Tibial artery (tissue), 4 donors: ENCODE measurements around the gene MAP3K10.

Experiments
- DNase-seq, 2 donors: peaks; one replicate each; pipeline ENCODE4 v3.0.0-alpha.2; 2019
- H3K27ac ChIP-seq, 2 donors: fragments of 200-600 bp; sonication (generic) in 1 of 2; 1 replicate in 1 of 2; 2 replicates in 1 of 2; pipeline ENCODE4 v1.5.1; 2018 to 2019; ENCODE audit warnings: mild to moderate bottlenecking in 1 of 2
- H3K27me3 ChIP-seq, 2 donors: fragments of 200-600 bp; sonication (generic) in 1 of 2; one replicate each; pipeline versions ENCODE4 v1.5.1 to v1.6.0; 2016 to 2019
- H3K36me3 ChIP-seq, 3 donors: fragments of 200-600 bp; sonication (generic) in 2 of 3; one replicate each; pipeline ENCODE4 v1.5.1; 2016 to 2019; ENCODE audit warnings: mild to moderate bottlenecking in 2 of 3
- H3K4me1 ChIP-seq, 4 donors: fragments of 200-600 bp; sonication (generic) in 2 of 4; 1 replicate in 3 of 4; 2 replicates in 1 of 4; pipeline ENCODE4 v1.5.1; 2016 to 2019
- H3K4me3 ChIP-seq, 2 donors: fragments of 200-600 bp; sonication (generic) in 1 of 2; 1 replicate in 1 of 2; 2 replicates in 1 of 2; pipeline ENCODE4 v1.5.1; 2018 to 2019; ENCODE audit warnings: mild to moderate bottlenecking in 2 of 2
- H3K9me3 ChIP-seq, 3 donors: fragments of 200-600 bp; sonication (generic) in 1 of 3; one replicate each; pipeline ENCODE4 v1.5.1; 2016 to 2019
- CTCF ChIP-seq, 2 experiments: fragments of 200-600 bp in 1 of 2; fragments of 450-650 bp in 1 of 2; IDR thresholded peaks; one replicate each; pipeline ENCODE4 v1.5.1; 2017 to 2019; ENCODE audit warnings: antibody characterized with exemption in 2 of 2, mild to moderate bottlenecking in 1 of 2, moderate library complexity in 1 of 2
- intact Hi-C: fragments of 100-400 bp; cut with DNase I; formaldehyde crosslinking; loops from one replicate; pipeline ENCODE4 v1.15.0; 2023; ENCODE audit warnings: low total_unique reads

MAP3K10 gene

DNA sequence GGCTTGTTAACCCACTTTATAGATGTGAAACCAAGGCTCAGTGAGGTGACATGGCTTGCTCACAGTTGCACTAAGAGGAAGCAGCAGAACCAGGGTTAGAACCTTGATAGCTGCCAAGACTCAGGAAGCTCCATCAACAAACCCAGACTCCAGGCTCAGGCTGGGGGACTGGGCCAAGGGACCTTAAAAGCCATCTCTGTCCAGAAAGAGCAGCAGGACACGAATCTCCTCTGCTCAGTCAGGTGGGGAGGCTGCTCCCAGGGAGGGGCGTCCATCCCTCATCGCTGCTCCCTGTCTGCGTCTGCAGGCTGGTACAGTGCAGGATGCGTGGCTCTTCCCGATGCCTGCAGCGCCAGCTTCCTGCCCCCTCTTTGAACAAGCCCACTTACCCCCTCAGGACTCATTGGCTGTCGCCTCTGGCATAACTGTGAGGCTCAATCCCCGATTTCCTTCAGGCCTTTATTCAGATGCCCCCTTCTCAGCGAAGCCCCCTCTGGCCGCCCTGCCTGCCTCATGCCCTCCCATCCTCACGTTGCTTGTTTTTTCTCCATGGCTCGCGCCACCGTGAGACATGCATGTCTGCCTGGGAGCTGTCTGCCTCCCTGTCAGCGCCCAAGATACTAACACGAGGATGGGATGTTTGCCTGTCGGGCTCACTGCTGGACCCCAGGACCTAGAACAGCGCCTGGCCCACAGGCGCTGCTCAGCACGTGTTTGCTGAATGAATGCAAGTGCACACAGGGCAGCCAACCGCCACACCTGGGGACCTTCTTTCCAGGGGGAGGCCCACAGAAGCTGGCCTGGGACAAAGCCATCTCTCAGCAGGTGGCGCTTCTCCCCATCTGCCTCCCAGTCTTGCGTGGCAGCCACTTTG is 72.5 kb downstream of the MAP3K10 start:
- Histone ChIP-seq H3K4me3 (no peak overlapping the region), H3K4me1 (peaks cover 0 to 28% (median 14%) of the 10 kb centered on the region in 4 donors), H3K27me3 (no peaks in the 10 kb centered on the region), H3K27ac (no peak overlapping the region), H3K36me3 (peaks cover 14 to 42% (median 30%) of the 10 kb centered on the region in 3 donors), H3K9me3 (no peaks in the 10 kb centered on the region)
- intact Hi-C loops = no loop called here
- no peak for TF ChIP-seq CTCF (IDR thresholded peaks at IDR 0.05)
- no peak for DNase-seq

- H3K4me1 ChIP-seq = peaks cover 0 to 28% (median 14%) of the 10 kb centered on the region in 4 donors
- H3K27me3 ChIP-seq = no peaks in the 10 kb centered on the region
- H3K27ac ChIP-seq = no peak overlapping the region
- no peak overlapping the region for H3K4me3 ChIP-seq
- H3K36me3 ChIP-seq = peaks cover 14 to 42% (median 35%) of the 10 kb centered on the region in 3 donors
- DNase-seq = no peak
- intact Hi-C loops = no loop called here
- no peaks in the 10 kb centered on the region for H3K9me3 ChIP-seq
- TF ChIP-seq CTCF (IDR thresholded peaks at IDR 0.05) = no peak
Observed at GRCh38 chr19:40264314-40265054, 73.3 kb downstream of the MAP3K10 start.
